HG02759 (cell line): ENCODE results near the gene IL19.

ENCODE experiments used
- ATAC-seq: cut with Tn5 transposase; IDR thresholded peaks from one replicate; pipeline ENCODE4 v1.9.1; 2021; ENCODE audit warnings: mild to moderate bottlenecking, moderate library complexity; ENCODE audit not compliant: unreplicated experiment

IL19 gene, protein sequence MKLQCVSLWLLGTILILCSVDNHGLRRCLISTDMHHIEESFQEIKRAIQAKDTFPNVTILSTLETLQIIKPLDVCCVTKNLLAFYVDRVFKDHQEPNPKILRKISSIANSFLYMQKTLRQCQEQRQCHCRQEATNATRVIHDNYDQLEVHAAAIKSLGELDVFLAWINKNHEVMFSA

DNA sequence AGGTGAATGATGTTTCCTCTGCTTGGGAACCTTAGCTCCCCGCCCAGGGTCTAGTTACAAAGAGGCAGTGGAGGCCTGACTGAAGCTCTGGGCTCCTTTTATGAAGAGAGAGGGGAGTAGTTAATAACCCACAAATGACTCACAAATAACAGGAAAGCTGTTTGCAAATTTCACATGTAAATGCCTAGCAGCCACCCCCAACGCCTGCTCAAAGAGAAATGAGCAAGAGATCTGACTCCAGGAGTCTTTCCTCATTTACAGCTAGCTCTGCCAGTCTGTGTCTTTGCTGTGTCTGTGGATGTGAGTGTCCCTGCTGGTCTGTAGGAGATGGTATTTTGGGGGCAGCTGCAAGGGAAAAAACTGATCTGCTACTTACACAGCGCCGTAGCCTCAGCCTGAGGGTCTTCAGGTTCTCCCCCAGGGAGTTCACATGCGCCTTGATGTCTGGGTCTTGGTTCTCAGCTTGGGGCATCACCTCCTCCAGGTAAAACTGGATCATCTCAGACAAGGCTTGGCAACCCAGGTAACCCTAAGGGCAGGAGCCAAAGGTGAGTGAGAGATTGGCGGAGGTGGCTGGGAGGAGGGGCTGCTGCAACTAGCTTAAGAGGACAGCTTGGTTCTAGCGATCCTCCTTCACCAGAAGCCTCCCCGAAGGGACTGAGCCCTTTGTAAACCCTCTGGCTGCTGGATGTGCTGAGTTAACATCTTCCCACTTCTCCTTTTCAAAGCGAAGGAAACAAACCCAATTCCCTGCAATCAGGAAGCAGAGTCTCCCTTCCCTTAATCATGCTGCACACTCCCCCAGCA is at the start of gene IL19:
TSS of gene IL19 (plus strand) at position 243 of the 807 bp plus-strand sequence. CDS start 65,890 bp downstream, outside the sequence.
- ATAC-seq, result no peak

DNA sequence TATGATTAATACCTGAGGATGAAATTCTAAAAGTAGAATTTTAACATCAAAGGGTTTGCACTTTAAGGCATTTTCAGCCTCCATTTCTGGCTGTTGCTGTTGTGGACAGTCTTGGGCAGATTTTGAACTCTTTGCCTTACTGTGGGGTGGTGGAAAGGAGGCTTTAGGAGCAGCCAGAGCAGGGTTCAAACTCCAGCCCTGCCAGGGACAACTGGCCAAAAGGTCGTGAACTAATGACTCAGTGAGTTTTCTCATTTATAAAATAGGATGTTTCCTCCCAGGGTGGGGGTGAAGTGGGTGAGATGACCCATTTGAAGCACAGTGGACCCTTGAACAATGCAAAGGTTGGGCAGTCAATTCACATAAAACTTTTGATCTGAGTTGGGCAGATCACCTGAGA is 49.1 kb upstream of the IL19 start:
- no peak for ATAC-seq

DNA sequence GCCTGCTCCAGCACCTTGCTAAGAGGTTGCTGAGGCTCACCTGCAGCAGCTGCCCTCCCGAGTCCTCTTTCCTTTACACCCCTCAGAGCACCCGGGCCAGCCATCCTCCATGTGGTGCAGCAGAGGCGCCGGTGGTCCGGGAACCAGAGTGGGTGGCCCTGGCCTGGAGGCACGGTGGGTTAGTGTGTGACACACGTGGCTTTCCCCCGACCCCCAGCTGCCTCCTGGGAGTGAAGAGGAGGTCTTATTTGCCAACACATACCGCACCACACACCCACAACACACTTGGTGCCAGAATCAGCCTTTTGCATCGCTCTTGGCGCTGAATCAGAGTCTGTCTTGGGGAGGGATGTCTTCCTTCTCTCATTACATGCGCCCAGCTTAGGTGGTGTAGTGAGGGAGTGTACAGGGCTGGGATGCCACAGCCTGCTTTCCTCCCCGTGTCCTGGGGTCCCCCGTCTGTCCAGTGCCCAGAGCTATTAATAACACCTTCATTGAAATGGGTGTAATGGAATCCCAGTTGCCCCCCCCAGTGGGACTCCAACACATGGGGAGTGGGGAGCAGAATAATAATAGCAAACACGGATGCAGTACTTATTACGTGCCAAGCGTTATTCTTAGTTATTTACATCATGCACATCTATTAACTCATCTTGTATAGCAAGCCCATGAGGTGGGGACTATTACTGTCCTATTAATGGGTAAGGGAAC is 47.7 kb upstream of the IL19 start:
- ATAC-seq, result no peak

DNA sequence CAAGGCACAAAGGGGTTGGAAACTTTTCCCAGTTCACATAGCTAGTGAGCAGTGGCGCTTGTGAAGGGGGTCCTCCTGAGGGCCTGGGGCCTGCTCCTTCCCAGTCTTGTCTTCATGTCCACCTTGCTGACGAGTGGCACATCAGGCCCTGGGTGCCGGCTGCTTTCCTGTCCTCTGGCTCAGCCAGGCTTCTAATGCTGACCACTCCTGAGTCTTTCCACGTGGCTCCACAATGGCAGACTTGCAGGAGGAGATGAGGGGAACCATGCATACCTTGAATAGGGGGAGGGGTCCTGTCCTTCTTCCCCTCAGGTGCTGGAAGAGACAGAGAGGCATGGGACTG is 47.1 kb upstream of the IL19 start:
- ATAC-seq, result no peak

DNA sequence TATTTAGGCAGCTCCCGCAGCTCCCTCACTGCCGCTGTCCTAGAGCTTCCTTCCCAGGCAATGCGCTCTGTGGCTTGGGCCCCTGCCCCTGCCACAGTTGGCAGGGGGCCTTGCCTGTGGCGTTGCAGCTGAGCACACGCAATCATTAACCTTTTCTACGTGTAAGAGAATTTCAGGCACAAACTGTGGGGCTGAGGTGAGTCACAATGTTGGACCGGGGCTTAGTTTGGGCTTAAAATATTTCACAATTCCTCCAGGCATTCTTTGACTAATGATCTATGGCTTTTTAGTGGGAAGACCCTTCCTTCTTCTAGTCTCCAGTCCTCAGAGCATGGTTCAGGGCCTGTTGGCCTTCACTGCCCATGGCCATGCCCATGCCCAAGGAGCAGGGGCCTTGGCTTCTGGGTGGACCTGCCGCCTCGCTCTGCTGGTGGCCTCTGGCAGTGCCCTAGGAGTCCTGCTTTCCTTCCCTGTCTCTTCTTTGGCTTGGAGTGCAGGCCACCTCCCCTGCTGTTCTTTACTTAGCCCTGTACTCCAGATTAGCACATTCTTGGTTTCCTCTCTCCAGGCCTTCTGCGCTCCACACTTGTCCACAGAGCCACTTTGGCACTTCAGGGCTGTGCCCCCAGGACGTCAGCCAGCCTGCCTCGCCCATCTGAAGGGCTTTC is 46.6 kb upstream of the IL19 start:
- no peak for ATAC-seq

DNA sequence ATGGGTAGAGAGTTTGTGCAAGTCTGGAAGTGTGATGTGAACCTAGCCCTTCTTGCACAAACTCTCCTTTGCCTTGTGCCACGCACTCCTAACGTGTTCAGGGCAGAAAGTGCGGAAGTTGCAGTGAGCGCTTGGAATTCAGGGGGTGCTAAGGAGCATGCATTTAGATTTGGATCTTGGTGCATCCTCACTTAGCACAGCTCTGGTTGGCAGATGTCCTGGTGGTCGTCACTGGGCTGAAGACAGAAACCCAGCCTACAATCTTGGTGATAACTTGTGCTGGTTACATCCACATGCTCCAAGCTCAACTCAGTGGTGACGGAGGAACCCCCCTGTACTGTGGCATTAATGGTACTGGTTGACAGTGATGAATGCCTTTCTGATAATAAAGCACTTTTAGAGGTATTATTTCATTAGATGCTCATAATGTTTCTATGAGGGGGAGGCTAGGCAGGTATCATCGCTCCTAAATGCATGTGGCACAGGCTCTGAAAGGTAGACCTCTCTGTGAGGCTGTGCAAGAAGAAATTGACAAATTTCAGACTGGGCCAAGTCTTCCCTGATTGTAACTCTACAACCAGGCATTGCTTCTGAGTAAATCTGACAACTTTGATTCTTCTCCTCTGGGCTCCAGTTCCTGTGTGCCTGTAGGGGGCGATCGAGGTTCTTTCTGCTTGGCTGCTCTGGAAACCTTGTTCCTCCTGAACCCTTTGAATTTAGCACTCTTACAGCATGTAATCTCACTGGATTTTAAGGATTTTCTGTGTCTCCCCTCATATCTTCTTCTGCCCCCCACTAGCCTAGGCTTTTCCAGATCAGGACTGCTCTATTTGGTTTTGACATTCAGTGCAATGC is 45.2 kb upstream of the IL19 start:
- no peak for ATAC-seq

DNA sequence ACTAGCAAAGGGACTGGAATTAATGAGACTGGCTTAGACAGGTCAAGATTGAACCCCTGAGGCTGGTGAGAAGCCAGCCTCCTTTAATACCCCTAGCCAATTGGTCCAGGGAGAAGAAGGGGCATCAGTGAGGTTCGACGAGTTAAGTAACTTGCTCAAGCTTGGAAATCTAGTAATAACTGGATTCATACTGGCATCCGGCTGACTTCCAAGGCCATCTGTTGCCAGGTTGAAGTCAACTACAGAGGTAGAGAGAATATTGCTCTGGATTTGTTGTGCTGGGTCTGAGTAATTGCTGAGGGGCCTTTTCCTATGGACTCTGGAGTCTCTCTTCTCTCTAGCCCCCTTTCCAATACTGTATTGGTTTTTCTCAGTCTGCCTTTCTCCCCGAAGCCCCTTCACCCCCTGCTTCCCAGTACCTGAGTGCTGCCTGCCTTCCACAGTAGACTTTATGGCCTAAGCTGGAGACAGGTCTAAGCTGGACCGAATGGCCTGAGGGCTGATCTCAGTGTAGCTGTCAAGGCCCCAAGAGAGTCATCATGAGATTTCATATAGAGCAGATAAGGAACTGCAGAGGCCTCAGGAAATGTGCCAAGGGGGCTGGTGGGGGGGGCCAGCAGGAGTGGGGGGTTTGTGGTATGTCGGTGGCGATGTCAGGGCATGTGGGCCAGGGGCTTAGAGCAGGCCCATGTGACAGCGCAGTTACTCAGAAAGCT is 42.4 kb upstream of the IL19 start:
- ATAC-seq, result no peak

DNA sequence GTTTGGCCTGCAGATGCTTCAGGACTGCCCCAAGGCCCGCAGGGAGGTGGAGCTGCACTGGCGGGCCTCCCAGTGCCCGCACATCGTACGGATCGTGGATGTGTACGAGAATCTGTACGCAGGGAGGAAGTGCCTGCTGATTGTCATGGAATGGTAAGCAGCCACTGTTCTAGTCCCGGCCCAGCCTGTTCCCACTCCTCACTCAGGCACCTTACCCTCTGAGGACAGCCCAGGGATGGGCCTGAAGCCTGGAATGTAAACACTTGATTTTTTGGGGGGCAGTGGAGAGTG is 41.9 kb upstream of the IL19 start:
- no peak for ATAC-seq

DNA sequence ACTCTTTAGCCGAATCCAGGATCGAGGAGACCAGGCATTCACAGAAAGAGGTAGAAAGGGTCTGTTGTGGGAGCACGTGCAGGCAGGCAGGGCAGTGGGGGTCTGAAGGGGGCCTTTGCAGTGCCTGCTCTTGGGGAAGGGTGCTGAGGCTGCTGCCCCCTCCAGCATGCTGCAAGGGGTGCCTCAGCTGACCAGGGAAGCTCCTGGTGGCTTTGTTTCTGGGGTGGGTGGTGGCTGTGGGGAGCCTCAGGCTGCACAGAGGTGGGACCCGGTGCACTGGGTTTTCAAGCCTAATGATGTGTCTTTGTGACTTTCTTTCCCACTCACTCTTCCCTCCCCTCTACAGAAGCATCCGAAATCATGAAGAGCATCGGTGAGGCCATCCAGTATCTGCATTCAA is 41.5 kb upstream of the IL19 start:
- no peak for ATAC-seq

DNA sequence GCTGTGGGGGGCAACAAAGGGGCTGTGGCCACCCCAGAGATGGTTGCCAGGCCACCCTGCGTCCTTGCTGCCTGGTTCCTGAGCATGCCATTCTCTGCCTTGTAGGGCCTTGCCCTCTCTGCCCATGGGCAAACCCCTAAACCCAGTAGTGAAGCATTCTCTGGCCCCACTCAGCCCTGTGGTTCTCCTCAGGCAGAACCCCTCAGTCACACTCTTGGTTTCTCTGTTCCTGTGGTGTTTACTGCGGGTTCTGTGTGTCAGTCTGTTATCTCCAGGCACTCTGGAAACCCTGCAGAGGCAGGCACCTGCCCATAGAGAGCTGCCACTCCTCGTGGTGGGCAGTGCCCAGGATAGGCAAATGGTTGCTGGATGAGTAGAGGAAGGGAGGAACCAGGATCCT is 41.1 kb upstream of the IL19 start:
- ATAC-seq, result no peak

DNA sequence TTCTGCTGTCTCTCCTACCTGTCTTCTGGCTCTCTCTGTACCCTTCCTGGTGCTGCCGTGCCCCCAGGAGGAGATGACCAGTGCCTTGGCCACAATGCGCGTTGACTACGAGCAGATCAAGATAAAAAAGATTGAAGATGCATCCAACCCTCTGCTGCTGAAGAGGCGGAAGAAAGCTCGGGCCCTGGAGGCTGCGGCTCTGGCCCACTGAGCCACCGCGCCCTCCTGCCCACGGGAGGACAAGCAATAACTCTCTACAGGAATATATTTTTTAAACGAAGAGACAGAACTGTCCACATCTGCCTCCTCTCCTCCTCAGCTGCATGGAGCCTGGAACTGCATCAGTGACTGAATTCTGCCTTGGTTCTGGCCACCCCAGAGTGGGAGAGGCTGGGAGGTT is 38.1 kb upstream of the IL19 start:
- no peak for ATAC-seq

DNA sequence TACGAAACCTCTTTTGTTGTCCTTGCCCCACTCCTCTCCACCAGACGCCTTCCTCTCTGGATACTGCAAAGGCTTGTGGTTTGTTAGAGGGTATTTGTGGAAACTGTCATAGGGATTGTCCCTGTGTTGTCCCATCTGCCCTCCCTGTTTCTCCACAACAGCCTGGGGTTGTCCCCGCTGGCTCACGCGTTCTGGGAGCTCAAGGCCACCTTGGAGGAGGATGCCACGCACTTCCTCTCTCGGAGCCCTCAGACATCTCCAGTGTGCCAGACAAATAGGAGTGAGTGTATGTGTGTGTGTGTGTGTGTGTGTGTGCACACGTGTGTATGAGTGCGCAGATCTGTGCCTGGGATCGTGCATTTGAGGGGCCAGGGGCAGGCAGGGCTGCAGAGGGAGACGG is 37.6 kb upstream of the IL19 start:
- ATAC-seq, result no peak

DNA sequence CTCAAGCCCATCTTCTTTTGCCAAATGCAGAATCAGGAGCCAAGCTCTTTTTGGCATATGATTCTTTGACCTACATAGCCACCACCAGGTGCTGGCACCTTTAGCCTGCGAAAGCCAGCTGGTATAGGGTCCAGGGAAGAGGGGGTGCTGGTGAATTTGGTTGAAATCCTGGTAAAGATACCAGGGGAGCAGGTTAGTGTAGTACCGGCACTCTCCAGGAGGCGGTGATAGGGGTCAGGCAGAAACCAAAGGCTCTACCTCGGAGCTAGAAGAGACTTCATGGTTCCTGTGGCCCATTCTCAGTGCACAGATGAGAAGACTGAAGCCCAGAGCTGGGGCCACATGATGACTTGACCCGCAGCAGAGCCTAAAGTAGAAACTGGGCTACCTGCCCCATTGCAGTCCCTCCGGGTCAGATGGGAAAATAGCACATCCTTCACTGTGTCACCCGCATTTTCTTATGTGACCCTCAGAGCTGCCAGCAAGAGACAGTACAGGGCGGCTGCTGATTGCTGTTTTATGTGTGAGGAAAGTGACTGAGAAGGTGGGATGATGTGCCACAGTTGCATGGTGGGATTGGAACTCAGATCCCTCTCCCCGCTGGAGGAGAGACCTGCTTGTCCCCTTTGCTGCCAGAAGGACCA is 36.0 kb upstream of the IL19 start:
- ATAC-seq, result no peak

DNA sequence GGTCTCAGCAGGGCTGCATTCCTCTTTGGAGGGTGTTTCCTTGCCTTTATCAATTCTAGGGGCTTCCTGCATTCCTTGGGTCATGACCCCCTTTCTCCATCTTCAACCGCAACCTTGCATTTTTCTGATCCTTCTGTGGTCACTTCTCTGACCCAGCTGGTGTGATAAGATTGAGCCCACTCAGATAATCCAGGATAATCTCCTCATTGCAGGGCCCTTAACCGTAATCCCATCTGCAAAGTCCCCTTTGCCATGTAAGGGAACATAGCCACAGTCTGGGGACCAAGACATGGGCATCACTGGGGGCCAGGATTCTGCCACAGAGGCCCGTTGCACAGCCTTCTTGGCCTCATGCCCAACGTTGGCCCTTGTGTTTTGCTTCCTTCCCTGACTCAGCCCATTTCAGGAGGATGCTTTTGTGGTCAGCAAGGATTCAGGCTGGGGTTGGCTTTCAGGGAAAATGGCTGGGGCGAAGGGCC is 35.0 kb upstream of the IL19 start:
- no peak for ATAC-seq

DNA sequence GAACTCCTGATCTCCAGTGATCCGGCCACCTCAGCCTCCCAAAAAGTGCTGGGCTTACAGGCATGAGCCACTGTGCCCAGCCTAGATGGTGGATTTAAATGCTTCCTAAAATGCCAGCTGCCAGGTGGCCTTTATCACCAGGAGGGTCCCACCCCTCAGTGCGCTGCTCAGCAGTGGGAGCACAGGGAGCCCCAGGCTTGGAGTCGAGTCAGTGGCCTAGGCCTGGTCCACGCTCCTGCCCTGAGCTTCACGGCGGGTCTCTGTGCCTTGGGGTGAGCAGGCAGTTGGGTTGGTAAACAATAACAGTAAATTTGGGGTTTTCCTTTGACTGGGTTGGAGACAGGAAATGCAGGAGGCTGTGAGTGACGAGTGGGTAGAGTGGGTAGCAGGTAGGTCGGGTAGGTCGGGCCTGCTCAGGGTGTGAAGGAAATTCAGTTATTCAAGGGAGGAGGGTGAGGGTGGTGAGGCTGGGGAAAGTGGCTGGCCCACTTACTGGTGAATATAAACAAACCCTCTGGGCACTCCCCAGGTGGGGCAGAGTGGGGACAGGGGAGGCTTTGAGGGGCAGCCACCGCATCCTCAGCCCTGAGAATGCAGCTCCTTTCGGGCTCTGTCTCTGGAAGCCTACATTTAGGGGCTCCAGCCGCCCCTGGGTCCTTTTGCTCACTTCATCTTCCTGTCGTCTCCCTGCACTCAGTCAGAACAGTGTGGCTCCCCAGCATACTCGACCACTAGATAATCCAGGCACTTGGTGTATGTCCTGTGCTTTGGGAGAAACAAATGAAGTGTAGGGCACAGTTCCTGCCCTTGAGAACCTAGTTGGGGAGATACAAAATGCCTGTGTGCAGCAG is 33.5 kb upstream of the IL19 start:
- no peak for ATAC-seq

DNA sequence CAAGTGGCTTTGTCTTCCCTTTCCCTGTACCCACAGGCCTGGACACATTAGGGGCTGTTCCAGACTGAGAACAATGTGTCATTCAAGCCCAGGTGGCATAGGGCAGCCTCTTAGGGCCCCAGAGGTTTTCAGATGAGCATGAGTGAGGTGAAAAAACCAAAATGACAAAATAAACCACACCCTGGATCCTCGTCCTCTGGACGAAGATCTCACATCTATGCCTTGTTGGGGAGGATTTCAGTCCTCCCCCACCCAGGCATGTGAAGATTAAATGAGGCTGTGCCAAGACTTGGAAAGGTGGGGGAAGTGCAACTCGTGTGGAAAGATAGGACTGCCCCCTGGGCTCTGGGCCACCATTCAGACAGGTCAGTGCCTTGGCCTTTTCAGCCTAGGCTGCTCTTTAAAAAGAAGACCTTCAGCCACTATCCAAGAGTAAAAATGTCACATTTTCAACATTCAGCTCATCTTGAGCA is 32.8 kb upstream of the IL19 start:
- no peak for ATAC-seq

DNA sequence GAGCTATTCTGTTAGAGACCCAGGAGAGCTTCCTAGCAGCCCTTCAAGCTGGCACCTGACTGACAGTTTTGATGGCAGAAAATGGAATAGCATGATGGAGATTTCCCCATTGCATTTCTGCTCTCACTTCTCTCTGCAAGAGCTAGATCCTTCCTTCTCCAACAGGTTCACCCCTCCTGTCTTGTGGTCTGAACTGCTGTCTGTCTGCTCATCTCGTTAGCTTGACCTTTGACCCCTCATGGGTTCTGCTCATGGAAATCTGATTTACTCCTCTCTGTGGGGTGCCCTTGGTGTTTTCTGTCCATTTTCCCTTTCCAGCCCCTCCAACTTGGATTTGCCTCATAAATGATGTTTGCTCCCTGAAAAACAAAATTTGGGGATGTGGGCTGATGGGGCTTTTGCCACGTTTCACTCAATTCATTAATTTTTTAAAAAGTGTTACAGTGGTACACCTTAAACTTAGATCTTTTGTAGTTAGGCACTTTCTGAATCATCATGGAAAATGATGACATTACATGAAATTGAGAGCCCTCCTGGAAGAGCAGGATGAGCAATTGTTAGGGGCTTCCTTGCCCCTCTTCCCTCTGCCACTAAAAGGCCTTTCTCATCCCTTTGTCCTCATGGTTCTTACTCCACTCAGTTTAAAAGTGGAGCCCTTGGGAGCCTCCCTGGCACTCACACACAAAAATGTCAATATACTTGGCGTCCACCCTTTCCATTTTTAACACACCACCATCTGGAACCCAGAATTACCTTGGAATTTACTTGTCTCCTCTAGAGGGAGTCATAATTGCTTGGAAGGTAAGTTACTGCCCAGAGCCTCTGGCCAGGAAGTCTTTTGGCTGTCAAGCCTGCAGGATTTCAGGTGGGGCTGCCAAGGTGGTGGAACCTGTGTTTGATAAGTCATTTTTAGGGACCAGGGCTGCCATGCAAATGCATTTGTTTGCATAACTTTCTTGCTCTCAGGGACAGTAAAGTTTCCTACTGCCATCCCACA is 31.9 kb upstream of the IL19 start:
- no peak for ATAC-seq
